A549 (cell line): Measurements from ENCODE around the gene P2RY14. TPM values are rescaled to one million over a fixed set of nuclear protein-coding genes. Genes with fewer than 3 reads are reported as not detected.

ENCODE experiments used
- ATAC-seq, 2 experiments: fragments of 200-7000 bp in 1 of 2; fragments of >200 bp in 1 of 2; cut with Nextera tagmentation in 1 of 2; cut with Tn5 transposase in 1 of 2; 3 replicates each; pipeline versions ENCODE4 v1.8.0 to v1.9.1; 2018 to 2020; ENCODE audit warnings: mild to moderate bottlenecking in 1 of 2, moderate library complexity in 1 of 2
- CTCF ChIA-PET: fragments of 300-600 bp; sonication (Branson Sonifier 250); formaldehyde crosslinking; extraction: SDS; loops from one replicate; lab custom pipeline; 2021; ENCODE audit warnings: antibody characterized with exemption, inconsistent platforms; lab: Yijun Ruan, JAX
- POLR2A ChIA-PET: fragments of 350-600 bp; formaldehyde crosslinking; extraction: SDS; loops from one replicate; lab custom pipeline; 2021; ENCODE audit warnings: antibody characterized with exemption, inconsistent platforms; lab: Yijun Ruan, JAX
- DNase-seq, 2 experiments: peaks; one replicate each; pipeline versions ENCODE4 v3.0.0 to v3.0.0-alpha.2; 2011 to 2016; ENCODE audit warnings: low read depth in 1 of 2, low spot score in 1 of 2
- FAIRE-seq: peaks from 2 replicates; lab custom pipeline; 2011; peaks lifted over from hg19 to GRCh38; lab: Jason Lieb, UNC
- H3K27ac ChIP-seq, 2 experiments: fragments of >200 bp; sonication (Bioruptor Twin); formaldehyde crosslinking; 3 replicates each; pipeline ENCODE4 v1.5.1; 2016 to 2017
- H3K4me1 ChIP-seq: fragments of >200 bp; sonication (Bioruptor Twin); formaldehyde crosslinking; 3 replicates; pipeline ENCODE4 v1.6.1; 2016
- H3K4me2 ChIP-seq: fragments of >200 bp; sonication (Bioruptor Twin); formaldehyde crosslinking; 3 replicates; pipeline ENCODE4 v1.6.1; 2016
- H3K4me3 ChIP-seq: fragments of >200 bp; sonication (Bioruptor Twin); formaldehyde crosslinking; 3 replicates; pipeline ENCODE4 v1.5.1; 2016
- H3K9me3 ChIP-seq: fragments of >200 bp; sonication (Bioruptor Twin); formaldehyde crosslinking; 3 replicates; pipeline ENCODE4 v1.6.1; 2016
- ATOH8 ChIP-seq: fragments of 250-450 bp; sonication (Bioruptor Pico); IDR thresholded peaks from 2 replicates; pipeline ENCODE4 v1.5.0; 2020; ENCODE audit warnings: low read depth, mild to moderate bottlenecking, moderate library complexity
- BHLHE40 ChIP-seq: IDR thresholded peaks from 2 replicates; pipeline ENCODE4 v1.6.1; 2012; ENCODE audit warnings: low read depth, low read length, inconsistent platforms
- CBX2 ChIP-seq: fragments of 200-600 bp; sonication (generic); IDR thresholded peaks from 2 replicates; pipeline ENCODE4 v1.6.1; 2016; ENCODE audit warnings: low read depth, mild to moderate bottlenecking, borderline replicate concordance
- CBX8 ChIP-seq: fragments of 200-600 bp; sonication (generic); IDR thresholded peaks from 2 replicates; pipeline ENCODE4 v1.6.1; 2016
- CHD2 ChIP-seq: fragments of 150-350 bp; IDR thresholded peaks from 2 replicates; pipeline ENCODE4 v1.6.1; 2014; ENCODE audit warnings: low read length; ENCODE audit not compliant: partially characterized antibody
- CTCF ChIP-seq: fragments of >200 bp; sonication (Bioruptor Twin); formaldehyde crosslinking; IDR thresholded peaks from 3 replicates; pipeline ENCODE4 v1.5.1; 2016
- FOXS1 ChIP-seq: fragments of 250-450 bp; sonication (Bioruptor Pico); IDR thresholded peaks from 2 replicates; pipeline ENCODE4 v1.5.0; 2020; ENCODE audit warnings: mild to moderate bottlenecking, moderate library complexity
- HOXA7 ChIP-seq: fragments of 250-450 bp; sonication (Bioruptor Pico); IDR thresholded peaks from 2 replicates; pipeline ENCODE4 v1.5.0; 2020; ENCODE audit warnings: mild to moderate bottlenecking, moderate library complexity
- JUN ChIP-seq, 2 experiments: fragments of >200 bp; sonication (Bioruptor Twin); formaldehyde crosslinking; IDR thresholded peaks; 2 replicates in 1 of 2; 3 replicates in 1 of 2; pipeline ENCODE4 v1.6.1; 2016 to 2017
- KDM5A ChIP-seq: fragments of 200-600 bp; sonication (generic); IDR thresholded peaks from 2 replicates; pipeline ENCODE4 v1.6.1; 2016; ENCODE audit warnings: antibody characterized with exemption, mild to moderate bottlenecking
- MAFK ChIP-seq: fragments of 450-650 bp; IDR thresholded peaks from 2 replicates; pipeline ENCODE4 v1.6.1; 2014; ENCODE audit not compliant: partially characterized antibody
- MAX ChIP-seq: IDR thresholded peaks from 2 replicates; pipeline ENCODE4 v1.6.1; 2012
- NPAS2 ChIP-seq: fragments of 250-450 bp; sonication (Bioruptor Pico); IDR thresholded peaks from 2 replicates; pipeline ENCODE4 v1.8.0; 2022; ENCODE audit warnings: mild to moderate bottlenecking, moderate library complexity, borderline replicate concordance
- PBX3 ChIP-seq: IDR thresholded peaks from 2 replicates; pipeline ENCODE4 v1.6.1; 2012
- PHF8 ChIP-seq: fragments of 200-600 bp; sonication (generic); IDR thresholded peaks from 2 replicates; pipeline ENCODE4 v1.6.1; 2016; ENCODE audit warnings: low read depth, mild to moderate bottlenecking, antibody characterized with exemption, moderate library complexity, borderline replicate concordance
- POLR2A ChIP-seq: IDR thresholded peaks from 2 replicates; pipeline ENCODE4 v1.6.1; 2012; ENCODE audit warnings: mild to moderate bottlenecking, low read length
- RAD21 ChIP-seq, 2 experiments: fragments of >200 bp in 1 of 2; sonication (Bioruptor Twin) in 1 of 2; formaldehyde crosslinking in 1 of 2; IDR thresholded peaks in 1 of 2; conservative IDR thresholded peaks in 1 of 2; 2 replicates in 1 of 2; 3 replicates in 1 of 2; pipeline ENCODE4 v1.6.1; 2012 to 2018; ENCODE audit warnings: inconsistent platforms in 1 of 2
- RARB ChIP-seq: fragments of 250-450 bp; sonication (Bioruptor Pico); IDR thresholded peaks from 2 replicates; pipeline ENCODE4 v1.8.0; 2021; ENCODE audit warnings: mild to moderate bottlenecking, moderate library complexity
- RCOR1 ChIP-seq: fragments of 150-350 bp; IDR thresholded peaks from 2 replicates; pipeline ENCODE4 v1.6.1; 2014; ENCODE audit warnings: antibody characterized with exemption, low read length, low read depth
- RNF2 ChIP-seq: fragments of 200-600 bp; sonication (generic); IDR thresholded peaks from 2 replicates; pipeline ENCODE4 v1.6.1; 2016; ENCODE audit warnings: low read depth, mild to moderate bottlenecking, antibody characterized with exemption, moderate library complexity, borderline replicate concordance
- TFCP2L1 ChIP-seq: fragments of 250-450 bp; sonication (Bioruptor Pico); IDR thresholded peaks from 2 replicates; pipeline ENCODE4 v1.5.0; 2021; ENCODE audit warnings: mild to moderate bottlenecking
- ZC3H11A ChIP-seq: fragments of 450-650 bp; IDR thresholded peaks from 2 replicates; pipeline ENCODE4 v1.6.1; 2014; ENCODE audit warnings: antibody characterized with exemption, mild to moderate bottlenecking
- ZNF302 ChIP-seq: fragments of 250-450 bp; sonication (Bioruptor Pico); IDR thresholded peaks from 2 replicates; pipeline ENCODE4 v1.9.0; 2021; ENCODE audit warnings: inconsistent platforms, mild to moderate bottlenecking, moderate library complexity
- ZSCAN20 ChIP-seq: fragments of 250-450 bp; sonication (Bioruptor Pico); IDR thresholded peaks from 2 replicates; pipeline ENCODE4 v1.8.0; 2022; ENCODE audit warnings: mild to moderate bottlenecking, moderate library complexity
- WGBS: methylation state at CpG from one replicate; pipeline ENCODE4 v1.1.6; 2017; ENCODE audit errors: missing lambda C conversion rate; 5-methylcytosine and 5-hydroxymethylcytosine counted together
- polyA plus RNA-seq, 4 experiments: library from polyadenylated mRNA; depleted of rRNA in 3 of 4; stranded (reverse); fragments of >200 nt; fragmentation: RNase III in 1 of 4; extraction: RNeasy Plus Mini Kit Qiagen cat#74134 plus additional on column Dnase treatment in 1 of 4; gene quantifications; 2 replicates in 3 of 4; 3 replicates in 1 of 4; pipeline ENCODE4 v1.2.3, GENCODE V29; 2011 to 2017
- TF ChIP-seq, protein P1 (sequence below): IDR thresholded peaks from 2 replicates; pipeline ENCODE4 v1.6.1; 2012; ENCODE audit warnings: low read depth, borderline replicate concordance

The P2RY14 gene
- polyA plus RNA-seq, 2 of the 4 experiments (the other 2 are of a cell fraction) = not detected

- CTCF ChIA-PET = interaction anchor here (0.7 to 2.1 kb wide), 9 partner anchors 10 to 493 kb away, joined by 3 to 7 read pairs (median 3); partner anchors contain the start of gene P2RY14
- ATAC-seq (peak in 1 of 2 experiments; percentile 38; a peak in 2 of 6 replicates), FAIRE-seq (no peak), DNase-seq (no peak)
- Histone ChIP-seq H3K4me1 (peaks cover 4% of the 10 kb centered on the region; the same call in 2 of the 3 replicates), H3K4me2 (peak overlapping the region; percentile 39; the same call in 1 of the 3 replicates), H3K27ac (no peak overlapping the region), H3K9me3 (no peaks in the 10 kb centered on the region), H3K4me3 (no peak overlapping the region)
- WGBS = 63% methylated on average over 4 of the region's 4 CpGs
- peak; percentile 8; the same call in 1 of the 3 replicates for TF ChIP-seq CTCF
- TF ChIP-seq ZNF302 = no peak
- no peak for TF ChIP-seq CBX2
- POLR2A ChIA-PET = no interaction called here
These were observed 67.5 kb downstream of the P2RY14 start for GRCh38 chr3:151210676-151211381.

GRCh38 chr3:151209654-151210053 lies 68.7 kb downstream of the P2RY14 start:
- TF ChIP-seq, protein P1, sequence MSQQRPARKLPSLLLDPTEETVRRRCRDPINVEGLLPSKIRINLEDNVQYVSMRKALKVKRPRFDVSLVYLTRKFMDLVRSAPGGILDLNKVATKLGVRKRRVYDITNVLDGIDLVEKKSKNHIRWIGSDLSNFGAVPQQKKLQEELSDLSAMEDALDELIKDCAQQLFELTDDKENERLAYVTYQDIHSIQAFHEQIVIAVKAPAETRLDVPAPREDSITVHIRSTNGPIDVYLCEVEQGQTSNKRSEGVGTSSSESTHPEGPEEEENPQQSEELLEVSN = no peak
- TF ChIP-seq RCOR1 (no peak), ZC3H11A (no peak), BHLHE40 (no peak), JUN (IDR thresholded peaks at IDR 0.05) (no peak), CBX8 (no peak), FOXS1 (CRISPR knock-in tag) (no peak), RAD21 (conservative IDR thresholded peaks at IDR 0.05 in 1 of 2, IDR thresholded peaks at IDR 0.05 in 1 of 2) (no peak), MAFK (no peak), ZNF302 (no peak), CHD2 (no peak), ZSCAN20 (CRISPR knock-in tag) (no peak), NPAS2 (no peak), TFCP2L1 (CRISPR knock-in tag) (no peak), MAX (no peak), RARB (CRISPR knock-in tag) (no peak)
- DNase-seq (no peak), ATAC-seq (no peak), FAIRE-seq (no peak)
- no peak overlapping the region for H3K4me2 ChIP-seq
- H3K4me1 ChIP-seq = peaks cover 4% of the 10 kb centered on the region; the same call in 1 of the 3 replicates
- H3K4me3 ChIP-seq = no peak overlapping the region
- ChIA-PET CTCF (interaction anchor here (1.1 to 2.1 kb wide), 3 partner anchors 12 to 492 kb away, joined by 3 to 7 read pairs (median 3); partner anchors contain the start of gene P2RY14), POLR2A (no interaction called here)
- H3K9me3 ChIP-seq = no peaks in the 10 kb centered on the region
- no peak overlapping the region for H3K27ac ChIP-seq
- WGBS = 78% methylated on average over 3 of the region's 3 CpGs

DNA sequence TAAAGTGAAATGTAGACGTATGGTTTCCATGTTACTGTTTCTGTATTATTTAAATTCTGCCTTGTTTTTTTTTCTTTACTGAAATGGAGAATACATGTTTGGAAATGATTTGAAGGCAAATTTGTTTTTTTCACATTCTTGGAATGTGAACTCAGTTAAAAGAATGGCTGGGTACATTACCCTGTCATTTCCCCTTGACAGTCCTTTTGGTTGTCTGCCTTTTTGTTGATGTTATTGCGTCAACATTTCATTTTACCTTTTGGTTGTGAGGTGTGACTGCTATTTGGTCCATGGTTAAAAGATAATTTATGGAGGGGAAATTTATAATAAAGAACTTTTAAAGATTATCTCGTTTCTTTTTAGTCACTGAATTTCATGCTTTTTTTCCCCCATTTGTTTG lies 72.1 kb downstream of the P2RY14 start:
- no peak overlapping the region for H3K4me3 ChIP-seq
- DNase-seq = no peak
- peaks cover 4% of the 10 kb centered on the region; the same call in 1 of the 3 replicates for H3K4me1 ChIP-seq
- no peak for TF ChIP-seq HOXA7 (CRISPR knock-in tag)
- no peak for TF ChIP-seq RNF2
- no peak for TF ChIP-seq PBX3
- no peak for TF ChIP-seq RAD21 (conservative IDR thresholded peaks at IDR 0.05 in 1 of 2, IDR thresholded peaks at IDR 0.05 in 1 of 2)
- no peak for TF ChIP-seq PHF8
- TF ChIP-seq ATOH8 (CRISPR knock-in tag) = no peak
- no peak for TF ChIP-seq POLR2A
- TF ChIP-seq ZNF302 = no peak
- TF ChIP-seq KDM5A = no peak
- H3K27ac ChIP-seq = no peak overlapping the region
- ChIA-PET POLR2A (no interaction called here), CTCF (interaction anchor here (0.6 to 0.7 kb wide), 2 partner anchors 11 to 22 kb away, joined by 3 read pairs; no protein-coding TSS in a partner anchor)
- 67% methylated on average over 3 of the region's 3 CpGs for WGBS
- H3K4me2 ChIP-seq = no peak overlapping the region
- no peak for ATAC-seq
- no peaks in the 10 kb centered on the region for H3K9me3 ChIP-seq
- no peak for FAIRE-seq
